Kidney (tissue), 14 donors: ENCODE results near the gene CEP72. TPM values are rescaled to one million over a fixed set of nuclear protein-coding genes. Genes with fewer than 3 reads are reported as not detected.

ENCODE experiments used
- DNase-seq, 5 donors: peaks; one replicate each; pipeline ENCODE4 v3.0.0-alpha.2; 2013 to 2020
- FAIRE-seq: peaks from 2 replicates; lab custom pipeline; 2012; peaks lifted over from hg19 to GRCh38; lab: Jason Lieb, UNC
- H3K27ac ChIP-seq, 2 donors: one replicate each; pipeline ENCODE4 v1.7.0; 2013; ENCODE audit warnings: low read depth in 2 of 2, low read length in 2 of 2, inconsistent platforms in 1 of 2
- H3K27me3 ChIP-seq: one replicate; pipeline ENCODE4 v1.7.1; 2013; ENCODE audit warnings: low read length, inconsistent platforms; ENCODE audit not compliant: control insufficient read depth, insufficient read depth
- H3K36me3 ChIP-seq, 3 donors: one replicate each; pipeline versions ENCODE4 v1.7.0 to v1.7.1; 2013; ENCODE audit warnings: low read length in 3 of 3, control low read depth in 1 of 3, inconsistent platforms in 1 of 3; ENCODE audit not compliant: insufficient read depth in 3 of 3, control insufficient read depth in 2 of 3
- H3K4me1 ChIP-seq, 3 donors: one replicate each; pipeline versions ENCODE4 v1.7.0 to v1.7.1; 2013; ENCODE audit warnings: low read length in 3 of 3, inconsistent platforms in 1 of 3, low read depth in 1 of 3; ENCODE audit not compliant: control insufficient read depth in 2 of 3, insufficient read depth in 2 of 3
- H3K4me3 ChIP-seq, 3 donors: one replicate each; pipeline versions ENCODE4 v1.7.0 to v1.8.1; 2013; ENCODE audit warnings: low read length in 3 of 3, control low read depth in 1 of 3, inconsistent platforms in 1 of 3
- H3K9ac ChIP-seq, 3 donors: one replicate each; pipeline versions ENCODE4 v1.7.0 to v1.7.1; 2013; ENCODE audit warnings: low read length in 3 of 3, control low read depth in 1 of 3, inconsistent platforms in 1 of 3
- H3K9me3 ChIP-seq, 3 donors: one replicate each; pipeline versions ENCODE4 v1.7.0 to v1.7.1; 2013; ENCODE audit warnings: low read length in 3 of 3, control low read depth in 1 of 3, inconsistent platforms in 1 of 3; ENCODE audit not compliant: control insufficient read depth in 2 of 3, insufficient read depth in 1 of 3
- intact Hi-C: fragments of 100-400 bp; cut with DNase I; formaldehyde crosslinking; loops from one replicate; pipeline ENCODE4 v1.11.1; 2022
- polyA plus RNA-seq: library from polyadenylated mRNA; stranded (reverse); fragments of 350-450 nt; fragmentation: Illumina TruSeq; extraction: RNeasy Lipid Tissue Mini Kit (QIAGEN cat#74804); gene quantifications from one replicate; pipeline ENCODE4 v1.2.3, GENCODE V29; 2014; ENCODE audit warnings: low read depth, low replicate concordance; ENCODE audit not compliant: insufficient read depth
- total RNA-seq: library from RNA; stranded (reverse); fragmentation: NEBNext Ultra II Directional; extraction: Animal tissue kit (Norgen Biotek cat#: 25700); gene quantifications from one replicate; pipeline ENCODE4 v1.2.1, GENCODE V29; 2021
- TF ChIP-seq, protein P1 (sequence below): IDR thresholded peaks from 3 replicates; pipeline ENCODE4 v1.5.1; 2012; ENCODE audit warnings: mild to moderate bottlenecking, moderate library complexity, borderline replicate concordance; ENCODE audit not compliant: insufficient read depth; ENCODE audit errors: extremely low read depth
- donor health status: control.
- donor health status: control.
- donor health status: control.
- donor health status: control.
- donor health status: control.
- donor health status: DM: yes; HTN: yes; CAD: no.
- donor health status: Normal renal cell carcinoma (clear cell type).

Gene CEP72
- total and polyA plus RNA-seq, 2 donors from 2014 or later: 1.1 to 7.8 TPM

DNA sequence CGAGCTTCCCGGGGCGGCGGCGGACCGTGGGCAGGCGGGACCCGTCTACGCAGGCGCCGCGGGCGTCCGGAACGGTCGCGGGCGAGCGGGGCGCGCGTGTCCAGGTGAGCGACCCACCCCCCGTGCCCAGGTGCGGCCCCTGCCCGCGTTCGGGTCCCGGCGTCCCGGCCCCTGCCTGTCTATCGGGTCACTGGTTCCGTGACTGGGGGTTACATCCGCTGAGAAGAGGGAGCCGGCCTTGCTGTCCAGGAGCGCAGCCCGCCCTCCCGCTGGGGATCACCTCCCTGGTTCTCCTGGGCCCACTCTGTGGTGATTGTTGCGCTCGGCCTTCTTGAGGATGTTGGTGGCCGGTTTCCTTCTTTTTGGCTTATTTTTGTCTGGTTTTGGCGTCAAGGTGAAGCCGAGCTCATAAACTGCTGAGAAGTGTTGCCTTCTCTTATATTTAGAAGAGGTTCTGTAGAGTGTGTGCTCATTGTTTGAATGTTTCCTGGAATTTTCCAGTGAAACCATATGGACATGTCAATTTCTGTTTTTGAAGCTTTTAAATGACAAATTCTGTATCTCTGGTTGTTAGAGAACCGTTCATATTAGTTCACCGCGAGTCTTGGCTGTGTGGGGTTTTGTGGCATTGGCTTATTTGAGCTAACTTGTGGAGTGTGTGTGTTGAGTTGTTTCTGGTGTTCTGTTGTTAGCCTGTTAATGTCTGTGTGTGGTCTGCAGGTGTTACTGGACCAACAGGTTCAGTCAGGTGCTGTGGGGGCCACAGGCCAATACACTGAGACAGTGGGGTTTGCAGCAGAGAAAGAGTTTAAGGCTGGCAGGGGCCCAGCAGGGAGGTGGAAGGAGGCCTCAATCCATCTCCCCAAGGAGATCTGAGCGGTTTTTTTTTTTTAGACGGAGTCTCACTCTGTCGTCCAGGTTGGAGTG lies 621 bp downstream of the CEP72 start:
- H3K9ac ChIP-seq: peak overlapping the region; percentile 12 to 48 (median 21)
- no peaks in the 10 kb centered on the region for H3K36me3 ChIP-seq
- no peaks in the 10 kb centered on the region for H3K27me3 ChIP-seq
- H3K27ac ChIP-seq: no peak overlapping the region
- intact Hi-C loops: no loop called here
- FAIRE-seq (no peak), DNase-seq (peak in 3 of 5 donors; percentile 23 to 33 (median 27))
- TF ChIP-seq, protein P1, sequence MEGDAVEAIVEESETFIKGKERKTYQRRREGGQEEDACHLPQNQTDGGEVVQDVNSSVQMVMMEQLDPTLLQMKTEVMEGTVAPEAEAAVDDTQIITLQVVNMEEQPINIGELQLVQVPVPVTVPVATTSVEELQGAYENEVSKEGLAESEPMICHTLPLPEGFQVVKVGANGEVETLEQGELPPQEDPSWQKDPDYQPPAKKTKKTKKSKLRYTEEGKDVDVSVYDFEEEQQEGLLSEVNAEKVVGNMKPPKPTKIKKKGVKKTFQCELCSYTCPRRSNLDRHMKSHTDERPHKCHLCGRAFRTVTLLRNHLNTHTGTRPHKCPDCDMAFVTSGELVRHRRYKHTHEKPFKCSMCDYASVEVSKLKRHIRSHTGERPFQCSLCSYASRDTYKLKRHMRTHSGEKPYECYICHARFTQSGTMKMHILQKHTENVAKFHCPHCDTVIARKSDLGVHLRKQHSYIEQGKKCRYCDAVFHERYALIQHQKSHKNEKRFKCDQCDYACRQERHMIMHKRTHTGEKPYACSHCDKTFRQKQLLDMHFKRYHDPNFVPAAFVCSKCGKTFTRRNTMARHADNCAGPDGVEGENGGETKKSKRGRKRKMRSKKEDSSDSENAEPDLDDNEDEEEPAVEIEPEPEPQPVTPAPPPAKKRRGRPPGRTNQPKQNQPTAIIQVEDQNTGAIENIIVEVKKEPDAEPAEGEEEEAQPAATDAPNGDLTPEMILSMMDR: no peak
- H3K4me3 ChIP-seq: peak overlapping the region; percentile 61 to 83 (median 77)
- peaks cover 0 to 8% (median 3%) of the 10 kb centered on the region in 3 donors for H3K4me1 ChIP-seq
- no peaks in the 10 kb centered on the region for H3K9me3 ChIP-seq

- TF ChIP-seq, protein P1: no peak
- FAIRE-seq (no peak), DNase-seq (peak in 2 of 5 donors; percentile 34 to 35)
- no peak overlapping the region for H3K4me3 ChIP-seq
- no peak overlapping the region for H3K27ac ChIP-seq
- H3K36me3 ChIP-seq: peaks cover 0 to 9% (median 9%) of the 10 kb centered on the region in 3 donors
- peaks cover 0 to 5% (median 3%) of the 10 kb centered on the region in 3 donors for H3K4me1 ChIP-seq
- intact Hi-C loops: no loop called here
- no peak overlapping the region for H3K9ac ChIP-seq
- H3K27me3 ChIP-seq: no peaks in the 10 kb centered on the region
- H3K9me3 ChIP-seq: no peaks in the 10 kb centered on the region
These were observed 4.4 kb downstream of the CEP72 start for GRCh38 chr5:616484-617039.

- intact Hi-C loops: no loop called here
- DNase-seq (peak in 1 of 5 donors; percentile 11), FAIRE-seq (no peak)
- no peaks in the 10 kb centered on the region for H3K9me3 ChIP-seq
- H3K36me3 ChIP-seq: peaks cover 0 to 9% (median 9%) of the 10 kb centered on the region in 3 donors
- TF ChIP-seq, protein P1: no peak
- no peak overlapping the region for H3K9ac ChIP-seq
- no peak overlapping the region for H3K4me3 ChIP-seq
- peaks cover 0 to 2% (median under 1%) of the 10 kb centered on the region in 3 donors for H3K4me1 ChIP-seq
- H3K27ac ChIP-seq: no peak overlapping the region
- H3K27me3 ChIP-seq: no peaks in the 10 kb centered on the region
These were observed 5.8 kb downstream of the CEP72 start for GRCh38 chr5:617896-618295.
